Uterus (tissue), 2 donors: ENCODE results near the gene ACTN1.

Experiments used
- POLR2A ChIP-seq, 2 donors: fragments of 450-650 bp; IDR thresholded peaks; one replicate each; pipeline ENCODE4 v1.6.1; 2016; ENCODE audit warnings: antibody characterized with exemption in 2 of 2, mild to moderate bottlenecking in 1 of 2, moderate library complexity in 1 of 2
- TF ChIP-seq, protein P1 (sequence below), 4 experiments: fragments of 200-600 bp in 2 of 4; fragments of 450-650 bp in 2 of 4; sonication (generic) in 2 of 4; IDR thresholded peaks; one replicate each; pipeline ENCODE4 v1.5.1; 2016 to 2019; ENCODE audit warnings: antibody characterized with exemption in 4 of 4, mild to moderate bottlenecking in 2 of 4, moderate library complexity in 1 of 4

DNA sequence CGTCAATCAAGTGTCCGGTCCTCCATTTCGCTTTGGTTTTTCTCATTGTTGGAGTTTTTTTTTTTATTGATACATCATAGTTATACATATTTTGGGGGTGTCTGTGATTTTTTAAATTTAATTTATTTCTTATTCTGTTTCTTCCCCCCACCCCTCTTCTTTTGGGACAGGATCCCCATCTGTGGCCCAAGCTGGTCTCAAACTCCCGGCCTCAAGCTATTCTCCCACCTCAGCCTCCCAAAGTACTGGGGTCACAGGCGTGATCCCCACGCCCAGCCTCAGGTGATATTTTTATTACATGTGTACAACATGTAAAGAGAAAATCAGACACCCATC lies 134.9 kb downstream of the ACTN1 start:
- TF ChIP-seq, protein P1, sequence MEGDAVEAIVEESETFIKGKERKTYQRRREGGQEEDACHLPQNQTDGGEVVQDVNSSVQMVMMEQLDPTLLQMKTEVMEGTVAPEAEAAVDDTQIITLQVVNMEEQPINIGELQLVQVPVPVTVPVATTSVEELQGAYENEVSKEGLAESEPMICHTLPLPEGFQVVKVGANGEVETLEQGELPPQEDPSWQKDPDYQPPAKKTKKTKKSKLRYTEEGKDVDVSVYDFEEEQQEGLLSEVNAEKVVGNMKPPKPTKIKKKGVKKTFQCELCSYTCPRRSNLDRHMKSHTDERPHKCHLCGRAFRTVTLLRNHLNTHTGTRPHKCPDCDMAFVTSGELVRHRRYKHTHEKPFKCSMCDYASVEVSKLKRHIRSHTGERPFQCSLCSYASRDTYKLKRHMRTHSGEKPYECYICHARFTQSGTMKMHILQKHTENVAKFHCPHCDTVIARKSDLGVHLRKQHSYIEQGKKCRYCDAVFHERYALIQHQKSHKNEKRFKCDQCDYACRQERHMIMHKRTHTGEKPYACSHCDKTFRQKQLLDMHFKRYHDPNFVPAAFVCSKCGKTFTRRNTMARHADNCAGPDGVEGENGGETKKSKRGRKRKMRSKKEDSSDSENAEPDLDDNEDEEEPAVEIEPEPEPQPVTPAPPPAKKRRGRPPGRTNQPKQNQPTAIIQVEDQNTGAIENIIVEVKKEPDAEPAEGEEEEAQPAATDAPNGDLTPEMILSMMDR (IDR thresholded peaks at IDR 0.05), result no peak
- TF ChIP-seq POLR2A (IDR thresholded peaks at IDR 0.05), result no peak
